Spleen (tissue), 11 donors: Measurements from ENCODE around the gene PDLIM4. TPM values are rescaled to one million over a fixed set of nuclear protein-coding genes. Genes with fewer than 3 reads are reported as not detected.
A peak's percentile ranks its signal among the peaks of the same experiment; 100 is the strongest.

Experiments used
- DNase-seq: peaks from one replicate; pipeline ENCODE4 v3.0.0-alpha.2; 2020
- H3K27ac ChIP-seq, 8 donors: fragments of 200-600 bp; sonication (generic) in 7 of 8; 1 replicate in 4 of 8; 2 replicates in 4 of 8; pipeline versions ENCODE4 v1.5.0 to v1.8.0; 2016 to 2021; ENCODE audit warnings: inconsistent platforms in 4 of 8, mild to moderate bottlenecking in 4 of 8, moderate library complexity in 1 of 8
- H3K27me3 ChIP-seq, 7 donors: fragments of 200-600 bp; sonication (generic) in 6 of 7; replicated peaks in 1 of 7; 1 replicate in 4 of 7; 2 replicates in 3 of 7; pipeline versions ENCODE4 v1.5.0 to v1.8.0; 2016 to 2021; ENCODE audit warnings: inconsistent platforms in 3 of 7, mild to moderate bottlenecking in 1 of 7
- H3K36me3 ChIP-seq, 6 donors: fragments of 200-600 bp; sonication (generic) in 5 of 6; 1 replicate in 4 of 6; 2 replicates in 2 of 6; pipeline versions ENCODE4 v1.5.0 to v1.8.0; 2016 to 2021; ENCODE audit warnings: inconsistent platforms in 2 of 6
- H3K4me1 ChIP-seq, 6 donors: fragments of 200-600 bp; sonication (generic) in 5 of 6; 1 replicate in 3 of 6; 2 replicates in 3 of 6; pipeline versions ENCODE4 v1.5.0 to v1.8.0; 2016 to 2021; ENCODE audit warnings: inconsistent platforms in 3 of 6
- H3K4me3 ChIP-seq, 8 donors: fragments of 200-600 bp; sonication (generic) in 7 of 8; 1 replicate in 4 of 8; 2 replicates in 4 of 8; pipeline versions ENCODE4 v1.5.0 to v1.8.0; 2016 to 2021; ENCODE audit warnings: inconsistent platforms in 4 of 8, mild to moderate bottlenecking in 4 of 8, moderate library complexity in 2 of 8
- H3K9me3 ChIP-seq, 8 donors: fragments of 200-600 bp; sonication (generic) in 7 of 8; 1 replicate in 4 of 8; 2 replicates in 4 of 8; pipeline versions ENCODE4 v1.5.0 to v1.8.0; 2016 to 2021; ENCODE audit warnings: inconsistent platforms in 4 of 8
- POLR2A ChIP-seq, 3 donors: fragments of 450-650 bp; IDR thresholded peaks; one replicate each; pipeline ENCODE4 v1.5.1; 2017; ENCODE audit warnings: antibody characterized with exemption in 3 of 3, mild to moderate bottlenecking in 1 of 3
- POLR2AphosphoS5 ChIP-seq, 3 donors: sonication (generic); formaldehyde crosslinking; IDR thresholded peaks; one replicate each; pipeline ENCODE4 v1.5.1; 2017; ENCODE audit warnings: antibody characterized with exemption in 3 of 3
- WGBS, 5 donors: extraction: QIAGEN DNeasy Blood & Tissue Kit in 3 of 5; methylation state at CpG; one replicate each; pipeline versions ENCODE4 v1.1.5 to v1.1.7; 2013 to 2018; 5-methylcytosine and 5-hydroxymethylcytosine counted together
- intact Hi-C: fragments of 100-400 bp; cut with DNase I; formaldehyde crosslinking; loops from one replicate; pipeline ENCODE4 v1.15.0; 2023; ENCODE audit warnings: low total_unique reads
- polyA plus RNA-seq, 3 donors: library from polyadenylated mRNA; stranded (reverse); fragments of 200-250 nt; gene quantifications; one replicate each; pipeline ENCODE4 v1.2.1, GENCODE V29; 2013
- total RNA-seq, 7 donors: library from RNA; depleted of rRNA in 3 of 7; stranded (reverse); fragments of >200 nt in 3 of 7; fragmentation: NEBNext Ultra II Directional in 4 of 7; extraction: Animal tissue kit (Norgen Biotek cat#: 25700) in 4 of 7; gene quantifications; one replicate each; pipeline versions ENCODE4 v1.1.0 to v1.2.1, GENCODE V29; 2016 to 2021
- TF ChIP-seq, protein P1 (sequence below), 11 experiments: fragments of 200-600 bp in 7 of 11; fragments of 450-650 bp in 4 of 11; sonication (generic) in 4 of 11; IDR thresholded peaks in 8 of 11; conservative IDR thresholded peaks in 3 of 11; 1 replicate in 7 of 11; 2 replicates in 4 of 11; pipeline versions ENCODE4 v1.4.0 to v1.8.0; 2016 to 2021; ENCODE audit warnings: antibody characterized with exemption in 11 of 11, inconsistent platforms in 4 of 11, mild to moderate bottlenecking in 1 of 11
- donor health status: healthy with polysubstance abuse.
- donor health status: DM: no; HTN: no; CAD: no; lungs with moderate emphysema.
- donor health status: DM: no; HTN: no; CAD: no.
- donor health status: Bipolar disorder and iron deficiency.
- donor health status: healthy.
- donor health status: DM: no; HTN: no; CAD: no.
- donor health status: DM: yes; HTN: yes; CAD: no.

Gene PDLIM4
- total and polyA plus RNA-seq, 10 donors: 3.5 to 17.4 (median 9.0) TPM

DNA sequence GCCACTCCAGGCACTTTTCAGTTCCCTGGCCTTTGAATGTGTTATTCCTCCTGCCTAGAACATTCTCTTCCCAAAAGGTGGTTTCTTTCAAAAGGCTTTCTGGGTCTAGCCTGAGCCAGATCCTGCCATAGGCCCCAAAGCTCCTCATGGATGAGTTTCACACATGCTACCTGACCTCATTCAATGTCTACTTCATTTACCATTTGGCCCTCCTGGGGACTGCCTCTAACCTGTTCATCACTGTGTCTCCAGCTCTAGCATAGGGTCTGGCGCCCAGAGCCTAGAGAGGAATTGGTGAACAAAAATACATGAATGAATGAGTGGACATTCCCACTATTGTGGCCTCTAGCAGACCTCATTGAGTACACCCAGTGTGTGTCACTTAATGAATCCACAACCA is 24.4 kb upstream of the PDLIM4 start:
- Histone ChIP-seq H3K36me3 (no peaks in the 10 kb centered on the region), H3K27me3 (peaks cover 0 to 10% (median 2%) of the 10 kb centered on the region in 7 donors), H3K27ac (no peak overlapping the region), H3K4me3 (no peak overlapping the region), H3K9me3 (no peaks in the 10 kb centered on the region), H3K4me1 (peaks cover 0 to 28% (median 10%) of the 10 kb centered on the region in 6 donors)
- 86 to 95% (median 90%) methylated on average over 1 of the region's 1 CpG for WGBS, 5 donors
- TF ChIP-seq POLR2AphosphoS5 (IDR thresholded peaks at IDR 0.05): no peak
- TF ChIP-seq POLR2A (IDR thresholded peaks at IDR 0.05): no peak
- TF ChIP-seq, protein P1, sequence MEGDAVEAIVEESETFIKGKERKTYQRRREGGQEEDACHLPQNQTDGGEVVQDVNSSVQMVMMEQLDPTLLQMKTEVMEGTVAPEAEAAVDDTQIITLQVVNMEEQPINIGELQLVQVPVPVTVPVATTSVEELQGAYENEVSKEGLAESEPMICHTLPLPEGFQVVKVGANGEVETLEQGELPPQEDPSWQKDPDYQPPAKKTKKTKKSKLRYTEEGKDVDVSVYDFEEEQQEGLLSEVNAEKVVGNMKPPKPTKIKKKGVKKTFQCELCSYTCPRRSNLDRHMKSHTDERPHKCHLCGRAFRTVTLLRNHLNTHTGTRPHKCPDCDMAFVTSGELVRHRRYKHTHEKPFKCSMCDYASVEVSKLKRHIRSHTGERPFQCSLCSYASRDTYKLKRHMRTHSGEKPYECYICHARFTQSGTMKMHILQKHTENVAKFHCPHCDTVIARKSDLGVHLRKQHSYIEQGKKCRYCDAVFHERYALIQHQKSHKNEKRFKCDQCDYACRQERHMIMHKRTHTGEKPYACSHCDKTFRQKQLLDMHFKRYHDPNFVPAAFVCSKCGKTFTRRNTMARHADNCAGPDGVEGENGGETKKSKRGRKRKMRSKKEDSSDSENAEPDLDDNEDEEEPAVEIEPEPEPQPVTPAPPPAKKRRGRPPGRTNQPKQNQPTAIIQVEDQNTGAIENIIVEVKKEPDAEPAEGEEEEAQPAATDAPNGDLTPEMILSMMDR (IDR thresholded peaks at IDR 0.05 in 8 of 11, conservative IDR thresholded peaks at IDR 0.05 in 3 of 11): no peak
- DNase-seq: no peak
- intact Hi-C loops: no loop called here

DNA sequence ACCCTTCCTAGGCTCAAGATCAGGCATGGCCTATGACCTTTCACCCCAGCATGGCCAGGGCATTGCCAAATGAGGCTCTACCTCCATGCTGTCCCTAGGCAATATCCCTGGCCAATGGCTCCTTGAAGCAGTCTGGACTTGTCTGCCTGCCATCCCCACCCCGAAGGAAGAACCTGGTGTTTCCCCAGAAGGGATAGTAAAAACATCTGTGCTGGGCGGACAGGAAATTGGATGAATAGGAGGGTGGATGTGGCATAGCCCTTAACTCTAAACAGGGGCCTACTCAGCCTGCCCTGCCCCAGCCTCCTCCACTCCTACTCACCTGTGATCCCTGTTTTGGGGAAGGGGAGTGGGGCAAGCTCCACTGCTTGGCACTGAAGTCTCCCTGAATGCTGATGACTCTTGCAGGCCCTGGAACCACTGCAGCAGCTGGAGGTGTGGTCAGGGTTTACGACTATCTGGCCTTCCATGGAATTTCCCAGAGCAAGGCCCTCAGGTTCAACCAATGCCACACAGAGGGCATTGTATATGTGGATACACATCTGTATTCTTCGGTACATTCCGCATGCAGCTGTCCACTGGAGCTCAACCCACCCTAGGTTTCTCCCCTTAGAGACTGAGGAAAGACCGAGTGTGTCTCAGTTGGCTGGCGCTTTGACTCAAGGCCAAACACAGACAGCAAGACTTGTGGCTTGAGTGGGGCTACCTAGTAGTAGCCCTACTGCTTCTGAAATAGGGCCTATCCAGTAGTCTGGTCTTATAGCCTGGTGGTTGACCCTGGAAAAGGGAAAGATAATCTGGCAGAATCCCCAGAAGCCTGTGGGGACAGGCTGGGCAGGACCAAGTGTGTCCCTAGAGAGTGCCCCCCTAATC is 23.4 kb upstream of the PDLIM4 start:
- intact Hi-C loops: no loop called here
- Histone ChIP-seq H3K9me3 (no peaks in the 10 kb centered on the region), H3K27me3 (peaks cover 0 to under 1% (median 0%) of the 10 kb centered on the region in 7 donors), H3K4me1 (peaks cover 0 to 19% (median 2%) of the 10 kb centered on the region in 6 donors), H3K4me3 (no peak overlapping the region), H3K36me3 (no peaks in the 10 kb centered on the region), H3K27ac (no peak overlapping the region)
- DNase-seq: peak; percentile 25
- TF ChIP-seq, protein P1 (IDR thresholded peaks at IDR 0.05 in 8 of 11, conservative IDR thresholded peaks at IDR 0.05 in 3 of 11): no peak
- TF ChIP-seq POLR2A (IDR thresholded peaks at IDR 0.05): no peak
- TF ChIP-seq POLR2AphosphoS5 (IDR thresholded peaks at IDR 0.05): no peak
- 92 to 97% (median 95%) methylated on average over 7 of the region's 7 CpGs for WGBS, 5 donors

DNA sequence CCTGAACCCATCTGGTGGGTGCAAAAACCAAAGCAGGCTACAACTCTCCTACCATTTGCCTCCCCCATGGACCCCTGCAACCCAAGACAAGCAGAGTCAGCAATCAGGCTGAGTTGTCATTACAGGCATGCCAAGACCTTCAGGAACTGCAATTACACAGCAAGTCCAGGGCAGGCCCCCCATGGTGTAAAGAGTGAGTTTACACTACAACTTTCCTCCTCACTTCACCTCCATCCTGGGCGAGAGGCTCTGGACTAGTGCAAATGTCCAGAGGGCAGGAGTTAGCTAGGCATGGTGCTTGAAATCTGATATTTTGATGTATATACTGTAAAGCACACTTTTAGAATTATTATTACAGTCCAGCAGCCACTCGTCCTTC is 22.8 kb upstream of the PDLIM4 start:
- 88 to 96% (median 96%) methylated on average over 2 of the region's 2 CpGs for WGBS, 5 donors

DNA sequence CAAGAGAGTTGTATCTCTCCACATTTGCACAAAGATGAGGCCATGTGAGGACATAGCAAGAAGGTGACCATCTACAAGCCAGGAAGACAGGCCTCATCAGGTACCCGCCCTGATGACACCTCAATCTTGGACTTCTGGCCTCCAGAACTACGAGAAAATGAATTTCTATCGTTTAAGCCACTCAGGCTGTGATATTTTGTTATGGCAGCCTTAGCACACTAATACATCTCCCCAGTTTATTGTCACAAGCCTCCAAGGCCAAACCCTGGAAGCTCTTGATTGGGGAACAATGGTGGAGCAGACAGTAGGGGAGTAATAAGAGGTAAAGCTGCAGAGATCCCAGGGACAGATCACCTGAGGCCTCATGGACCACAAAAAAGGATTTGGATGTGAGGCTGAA is 22.2 kb upstream of the PDLIM4 start:
- Histone ChIP-seq H3K4me1 (peaks cover 0 to 6% (median 0%) of the 10 kb centered on the region in 6 donors), H3K9me3 (no peaks in the 10 kb centered on the region), H3K4me3 (no peak overlapping the region), H3K27me3 (no peaks in the 10 kb centered on the region), H3K36me3 (no peaks in the 10 kb centered on the region), H3K27ac (no peak overlapping the region)
- intact Hi-C loops: no loop called here
- TF ChIP-seq POLR2A (IDR thresholded peaks at IDR 0.05): no peak
- TF ChIP-seq, protein P1 (IDR thresholded peaks at IDR 0.05 in 8 of 11, conservative IDR thresholded peaks at IDR 0.05 in 3 of 11): no peak
- no peak for TF ChIP-seq POLR2AphosphoS5 (IDR thresholded peaks at IDR 0.05)
- DNase-seq: no peak
- WGBS, 5 donors: 89 to 98% (median 90%) methylated on average over 3 of the region's 3 CpGs

More for the DNA sequence above, 22.8 kb upstream of the PDLIM4 start:
- peak; percentile 28 for DNase-seq
- TF ChIP-seq POLR2AphosphoS5 (IDR thresholded peaks at IDR 0.05): no peak
- TF ChIP-seq POLR2A (IDR thresholded peaks at IDR 0.05): no peak
- TF ChIP-seq, protein P1 (IDR thresholded peaks at IDR 0.05 in 8 of 11, conservative IDR thresholded peaks at IDR 0.05 in 3 of 11): no peak
- Histone ChIP-seq H3K36me3 (no peaks in the 10 kb centered on the region), H3K4me3 (no peak overlapping the region), H3K4me1 (peaks cover 0 to 12% (median 0%) of the 10 kb centered on the region in 6 donors), H3K27me3 (no peaks in the 10 kb centered on the region), H3K9me3 (no peaks in the 10 kb centered on the region), H3K27ac (no peak overlapping the region)
- intact Hi-C loops: no loop called here
